Hepatocyte (in vitro differentiated cells): ENCODE data around the gene POTEI. TPM values are rescaled to one million over a fixed set of nuclear protein-coding genes. Genes with fewer than 3 reads are reported as not detected.
"Not testable (repeated sequence)": the region's sequence is repeated elsewhere in the genome, so short reads cannot be mapped to it uniquely, and the experiment has no call there.

ENCODE experiments used
- DNase-seq: peaks from one replicate; pipeline ENCODE4 v3.0.0-alpha.2; 2016; ENCODE audit warnings: low spot score
- H2AFZ ChIP-seq: fragments of 200-600 bp; sonication (generic); 2 replicates; pipeline ENCODE4 v1.6.0; 2016; ENCODE audit warnings: antibody characterized with exemption, mild to moderate bottlenecking
- H3K27ac ChIP-seq: fragments of 200-600 bp; sonication (generic); 2 replicates; pipeline ENCODE4 v1.5.1; 2016; ENCODE audit warnings: mild to moderate bottlenecking
- H3K27me3 ChIP-seq: fragments of 200-600 bp; sonication (generic); 2 replicates; pipeline ENCODE4 v1.6.1; 2016
- H3K36me3 ChIP-seq: fragments of 200-600 bp; sonication (generic); replicated peaks from 2 replicates; pipeline ENCODE4 v1.5.1; 2016; ENCODE audit warnings: low read depth; ENCODE audit not compliant: insufficient read depth
- H3K4me1 ChIP-seq: fragments of 200-600 bp; sonication (generic); 2 replicates; pipeline ENCODE4 v1.5.1; 2016; ENCODE audit warnings: mild to moderate bottlenecking, moderate library complexity; ENCODE audit not compliant: insufficient read depth
- H3K4me2 ChIP-seq: fragments of 200-600 bp; sonication (generic); 2 replicates; pipeline ENCODE4 v1.6.0; 2016
- H3K4me3 ChIP-seq: fragments of 200-600 bp; sonication (generic); 2 replicates; pipeline ENCODE4 v1.5.1; 2016; ENCODE audit warnings: mild to moderate bottlenecking
- H3K79me2 ChIP-seq: fragments of 200-600 bp; sonication (generic); 2 replicates; pipeline ENCODE4 v1.6.0; 2017; ENCODE audit warnings: mild to moderate bottlenecking
- H3K9me2 ChIP-seq: fragments of 200-600 bp; sonication (generic); replicated peaks from 2 replicates; pipeline ENCODE4 v1.6.0; 2017; ENCODE audit warnings: mild to moderate bottlenecking; ENCODE audit not compliant: insufficient read depth
- H3K9me3 ChIP-seq: fragments of 200-600 bp; sonication (generic); 2 replicates; pipeline ENCODE4 v1.5.1; 2016; ENCODE audit warnings: low read depth, mild to moderate bottlenecking
- H4K20me1 ChIP-seq: fragments of 200-600 bp; sonication (generic); 2 replicates; pipeline ENCODE4 v1.6.0; 2016; ENCODE audit warnings: mild to moderate bottlenecking; ENCODE audit not compliant: insufficient read depth, poor library complexity, severe bottlenecking
- WGBS: methylation state at CpG from one replicate; pipeline ENCODE4 v1.1.6; 2016; ENCODE audit warnings: low lambda C conversion rate; ENCODE audit errors: missing lambda C conversion rate; 5-methylcytosine and 5-hydroxymethylcytosine counted together
- polyA plus RNA-seq: library from polyadenylated mRNA; unstranded; fragments of >200 nt; fragmentation: Nextera tagmentation; extraction: Ambion mirVana; gene quantifications from 2 replicates; pipeline ENCODE4 v1.2.1, GENCODE V29; 2016
- total RNA-seq: library from RNA; depleted of rRNA; stranded (reverse); fragments of >200 nt; gene quantifications from 2 replicates; pipeline ENCODE4 v1.2.3, GENCODE V29; 2014

POTEI gene
- total and polyA plus RNA-seq, 2 experiments from 2014 or later = 1.2 to 2.9 TPM

DNA sequence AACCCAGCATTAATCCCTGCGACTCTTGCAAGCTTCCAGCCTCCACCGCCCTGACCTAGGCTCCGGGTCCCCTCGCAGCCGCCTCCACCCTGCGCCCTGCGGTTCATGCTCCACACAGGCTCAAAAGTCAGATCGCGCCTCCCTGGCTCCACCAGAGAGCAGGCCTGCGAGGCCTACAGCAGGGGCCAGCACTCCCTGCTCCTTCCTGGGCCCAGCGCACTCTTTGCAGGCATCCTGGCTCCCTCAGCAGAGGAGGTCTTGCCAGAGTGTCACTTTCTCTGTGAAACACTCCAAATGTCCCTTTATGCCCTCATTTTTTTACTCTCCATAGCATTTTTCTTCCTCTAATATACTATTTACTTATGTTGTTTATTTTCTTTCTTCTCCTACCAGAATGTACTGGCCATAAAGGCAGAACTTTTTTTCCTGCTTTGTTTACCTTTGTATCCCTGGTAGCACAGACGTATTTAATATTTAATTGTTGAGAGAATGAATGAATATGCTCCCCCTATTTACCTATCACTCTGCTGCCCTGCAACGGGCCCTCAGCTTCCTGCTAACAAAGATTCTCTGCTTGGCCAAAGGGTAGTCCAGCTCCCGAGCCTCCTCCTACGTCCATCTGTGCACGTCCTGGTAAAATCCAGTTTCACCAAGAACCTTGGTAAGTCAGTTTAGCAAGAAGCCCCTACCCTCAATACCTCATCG lies 2.8 kb upstream of the POTEI start:
- H3K27ac ChIP-seq, H3K4me2 ChIP-seq, H3K4me1 ChIP-seq, H3K9me2 ChIP-seq, DNase-seq, H2AFZ ChIP-seq, H3K36me3 ChIP-seq, H3K27me3 ChIP-seq, H4K20me1 ChIP-seq, H3K79me2 ChIP-seq, H3K9me3 ChIP-seq, H3K4me3 ChIP-seq: not testable (repeated sequence)
- 88% methylated on average over 5 of the region's 17 CpGs for WGBS

DNA sequence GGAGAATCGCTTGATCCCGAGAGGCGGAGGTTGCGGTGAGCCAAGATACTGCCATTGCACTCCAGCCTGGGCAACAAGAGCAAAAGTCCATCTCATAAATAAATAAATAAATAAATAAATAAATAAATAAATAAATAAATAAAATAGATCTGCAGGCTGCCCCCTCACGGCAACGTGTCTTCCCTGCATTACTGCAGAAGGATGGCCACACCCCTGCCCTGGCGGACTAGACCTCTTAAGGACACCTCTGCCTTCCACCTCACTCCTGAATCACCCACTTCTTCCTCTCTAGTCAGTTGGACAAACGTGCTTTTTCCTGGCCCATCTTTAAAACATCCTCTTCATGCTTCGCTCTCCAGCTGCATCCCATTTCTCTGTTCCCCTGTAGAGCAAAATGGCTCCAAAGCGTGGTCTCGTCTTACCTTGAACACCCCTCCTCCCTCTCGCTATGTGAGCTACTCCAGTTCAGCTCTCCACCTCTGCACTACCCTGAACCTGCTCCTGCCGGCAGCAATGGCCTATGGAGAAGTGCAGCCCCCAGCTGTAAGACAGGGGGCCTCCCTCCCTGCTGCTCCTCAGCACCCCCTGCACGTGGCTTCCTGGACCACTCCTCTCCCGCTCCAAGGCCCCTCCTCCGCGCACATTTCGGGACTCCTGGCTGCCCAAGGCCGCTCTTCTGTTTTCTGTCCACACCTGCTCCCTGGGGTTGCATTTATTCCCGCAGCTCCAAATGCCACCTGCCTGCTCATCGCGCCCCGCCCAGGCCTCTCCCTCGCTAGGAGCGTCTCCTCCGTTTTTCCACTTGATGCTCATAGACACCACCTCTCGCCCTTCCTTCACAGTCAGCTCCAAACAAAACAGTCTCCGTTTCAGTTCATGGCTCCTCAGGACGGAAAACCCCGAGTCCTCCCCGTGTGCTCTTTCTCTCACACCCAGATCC lies 1.9 kb upstream of the POTEI start:
- H2AFZ ChIP-seq, H3K9me3 ChIP-seq, H3K27ac ChIP-seq, H4K20me1 ChIP-seq, H3K4me1 ChIP-seq, H3K9me2 ChIP-seq, DNase-seq, H3K79me2 ChIP-seq, H3K4me2 ChIP-seq, H3K36me3 ChIP-seq, H3K27me3 ChIP-seq, H3K4me3 ChIP-seq: not testable (repeated sequence)
- WGBS = no CpG with 5 or more reads among the region's 31 CpGs

DNA sequence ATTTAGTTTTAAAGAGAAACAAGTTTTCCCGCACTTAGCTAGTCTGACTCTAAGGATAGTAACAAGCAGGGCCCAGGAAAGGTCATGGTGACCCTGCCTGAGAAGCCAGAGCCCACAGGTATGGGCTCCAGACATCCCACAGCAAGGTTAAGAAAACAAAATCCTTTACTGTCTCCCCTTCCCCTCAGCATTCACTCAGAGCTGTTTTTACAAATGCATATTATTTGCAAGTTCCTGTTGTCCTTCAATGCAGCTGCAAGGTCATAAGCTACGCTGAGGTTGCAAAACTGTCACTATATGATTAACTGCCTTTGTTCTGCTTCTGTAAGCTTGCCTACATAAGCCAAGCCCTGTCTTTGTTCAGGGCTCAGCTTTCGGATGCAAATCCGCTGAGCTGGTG lies 18.1 kb downstream of the POTEI start:
- not testable (repeated sequence) for H3K36me3 ChIP-seq, H3K27me3 ChIP-seq, DNase-seq, H3K4me1 ChIP-seq, H3K9me3 ChIP-seq, H3K4me3 ChIP-seq, H4K20me1 ChIP-seq, H3K9me2 ChIP-seq, H2AFZ ChIP-seq, H3K4me2 ChIP-seq, H3K27ac ChIP-seq, H3K79me2 ChIP-seq
- 67% methylated on average over 3 of the region's 4 CpGs for WGBS

- H3K36me3 ChIP-seq, H2AFZ ChIP-seq, H3K9me3 ChIP-seq, H3K4me3 ChIP-seq, H3K27me3 ChIP-seq, H3K79me2 ChIP-seq, H3K4me1 ChIP-seq, DNase-seq, H3K9me2 ChIP-seq, H3K27ac ChIP-seq, H3K4me2 ChIP-seq, H4K20me1 ChIP-seq: not testable (repeated sequence)
- WGBS = 93% methylated on average over 6 of the region's 6 CpGs
These were observed 53.7 kb downstream of the POTEI start for GRCh38 chr2:130455413-130455812.

DNA sequence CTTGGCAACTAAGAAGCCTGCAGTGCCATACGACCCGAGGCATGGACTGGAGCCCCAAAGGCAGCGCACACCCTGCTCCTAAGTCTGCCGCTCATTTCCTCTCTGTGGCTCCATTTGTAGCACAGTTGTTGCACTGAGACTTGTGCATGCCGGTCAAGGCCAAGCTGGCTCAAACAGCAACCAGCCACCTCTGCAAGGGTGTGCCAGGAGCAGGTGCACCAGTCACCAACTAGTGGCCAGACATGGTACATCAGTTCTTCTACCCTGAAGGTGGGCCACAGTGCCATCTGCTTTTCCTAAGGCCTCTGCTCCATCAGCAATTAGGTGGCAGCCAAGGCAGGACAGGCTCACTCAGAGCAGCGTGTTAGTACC lies 54.4 kb downstream of the POTEI start:
- not testable (repeated sequence) for H3K4me1 ChIP-seq, DNase-seq, H4K20me1 ChIP-seq, H3K79me2 ChIP-seq, H3K4me3 ChIP-seq, H3K27me3 ChIP-seq, H3K27ac ChIP-seq, H3K36me3 ChIP-seq, H3K9me2 ChIP-seq, H3K4me2 ChIP-seq, H3K9me3 ChIP-seq, H2AFZ ChIP-seq
- WGBS = 89% methylated on average over 6 of the region's 6 CpGs

- H3K79me2 ChIP-seq, H4K20me1 ChIP-seq, H3K4me2 ChIP-seq, H3K9me3 ChIP-seq, DNase-seq, H3K36me3 ChIP-seq, H3K4me3 ChIP-seq, H3K4me1 ChIP-seq, H3K27ac ChIP-seq, H3K9me2 ChIP-seq, H3K27me3 ChIP-seq, H2AFZ ChIP-seq: not testable (repeated sequence)
- WGBS = 90% methylated on average over 13 of the region's 13 CpGs
These were observed 55.0 kb downstream of the POTEI start for GRCh38 chr2:130453955-130454711.

GRCh38 chr2:130452897-130453296 lies 56.2 kb downstream of the POTEI start:
- not testable (repeated sequence) for H3K27me3 ChIP-seq, H4K20me1 ChIP-seq, H3K79me2 ChIP-seq, H3K4me3 ChIP-seq, H2AFZ ChIP-seq, H3K4me2 ChIP-seq, H3K9me2 ChIP-seq, H3K27ac ChIP-seq, H3K36me3 ChIP-seq, DNase-seq, H3K4me1 ChIP-seq, H3K9me3 ChIP-seq
- WGBS = 91% methylated on average over 5 of the region's 5 CpGs

DNA sequence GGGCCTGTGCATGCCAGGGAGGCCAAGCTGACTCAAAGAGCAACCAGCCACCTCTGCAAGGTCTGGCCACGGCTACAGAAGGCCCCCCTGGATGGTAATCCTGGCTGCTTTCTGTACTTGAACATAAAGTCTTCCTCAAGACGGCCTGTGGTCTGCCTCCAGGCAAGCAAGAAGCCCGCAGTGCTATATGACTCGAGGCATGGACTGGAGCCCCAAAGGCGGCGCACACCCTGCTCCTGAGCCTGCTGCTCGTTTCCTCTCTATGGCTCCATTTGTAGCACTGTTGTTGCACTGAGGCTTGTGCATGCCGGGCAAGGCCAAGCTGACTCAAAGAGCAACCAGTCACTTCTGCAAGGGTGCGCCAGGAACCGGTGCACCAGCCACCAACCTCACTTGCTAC lies 57.3 kb downstream of the POTEI start:
- H3K27me3 ChIP-seq, H3K4me3 ChIP-seq, H3K9me3 ChIP-seq, DNase-seq, H3K27ac ChIP-seq, H2AFZ ChIP-seq, H3K36me3 ChIP-seq, H3K4me1 ChIP-seq, H4K20me1 ChIP-seq, H3K4me2 ChIP-seq, H3K9me2 ChIP-seq, H3K79me2 ChIP-seq: not testable (repeated sequence)
- WGBS = 92% methylated on average over 10 of the region's 10 CpGs
